Osteoblast (primary cell): ENCODE data around the gene ANKFN1. TPM values are rescaled to one million over a fixed set of nuclear protein-coding genes. Genes with fewer than 3 reads are reported as not detected.

Source experiments
- DNase-seq: peaks from one replicate; pipeline ENCODE4 v3.0.0; 2011; ENCODE audit warnings: low spot score, mixed read lengths; ENCODE audit not compliant: insufficient read length; ENCODE audit errors: missing footprints
- H2AFZ ChIP-seq: 2 replicates; pipeline ENCODE4 v1.6.0; 2011; ENCODE audit warnings: mild to moderate bottlenecking, low read length
- H3K27ac ChIP-seq: 2 replicates; pipeline ENCODE4 v1.5.1; 2011; ENCODE audit warnings: mild to moderate bottlenecking, low read depth, low read length, moderate library complexity
- H3K27me3 ChIP-seq: 2 replicates; pipeline ENCODE4 v1.6.0; 2012; ENCODE audit warnings: mild to moderate bottlenecking, control low read depth, inconsistent platforms, low read length, moderate library complexity; ENCODE audit not compliant: insufficient read depth
- H3K36me3 ChIP-seq: 2 replicates; pipeline ENCODE4 v1.5.1; 2011; ENCODE audit warnings: mild to moderate bottlenecking, low read length, control low read depth, moderate library complexity; ENCODE audit not compliant: insufficient read depth
- H3K4me1 ChIP-seq: 2 replicates; pipeline ENCODE4 v1.5.1; 2011; ENCODE audit warnings: mild to moderate bottlenecking, low read length, control low read depth, moderate library complexity; ENCODE audit not compliant: insufficient read depth
- H3K4me2 ChIP-seq: 2 replicates; pipeline ENCODE4 v1.6.0; 2011; ENCODE audit warnings: mild to moderate bottlenecking, low read length; ENCODE audit not compliant: insufficient read depth
- H3K4me3 ChIP-seq: fragments of 200-600 bp; sonication (generic); 3 replicates; pipeline ENCODE4 v1.5.1; 2012; ENCODE audit warnings: mild to moderate bottlenecking, low read length, inconsistent platforms; ENCODE audit not compliant: insufficient read depth
- H3K79me2 ChIP-seq: 2 replicates; pipeline ENCODE4 v1.6.0; 2012; ENCODE audit warnings: mild to moderate bottlenecking, low read length, control low read depth, inconsistent platforms; ENCODE audit not compliant: insufficient read depth
- H3K9me3 ChIP-seq: 2 replicates; pipeline ENCODE4 v1.5.1; 2011; ENCODE audit warnings: low read depth, low read length, control low read depth
- H4K20me1 ChIP-seq: 2 replicates; pipeline ENCODE4 v1.6.0; 2012; ENCODE audit warnings: mild to moderate bottlenecking, low read length, control low read depth; ENCODE audit not compliant: insufficient read depth
- CTCF ChIP-seq: IDR thresholded peaks from 2 replicates; pipeline ENCODE4 v1.5.1; 2011; ENCODE audit warnings: mild to moderate bottlenecking, low read depth, low read length, moderate library complexity; ENCODE audit errors: extremely low read depth
- total RNA-seq: library from RNA; depleted of rRNA; stranded (reverse); fragments of >200 nt; gene quantifications from 2 replicates; pipeline ENCODE4 v1.2.3, GENCODE V29; 2012

The ANKFN1 gene
- total RNA-seq, 1 donor: 0.72 TPM

- H2AFZ ChIP-seq: no peak overlapping the region
- no peaks in the 10 kb centered on the region for H3K4me1 ChIP-seq
- no peak for DNase-seq
- TF ChIP-seq CTCF: no peak
- no peak overlapping the region for H3K4me2 ChIP-seq
- no peaks in the 10 kb centered on the region for H4K20me1 ChIP-seq
- H3K36me3 ChIP-seq: no peaks in the 10 kb centered on the region
- no peaks in the 10 kb centered on the region for H3K9me3 ChIP-seq
- H3K4me3 ChIP-seq: no peak overlapping the region
- H3K27me3 ChIP-seq: no peaks in the 10 kb centered on the region
- no peaks in the 10 kb centered on the region for H3K79me2 ChIP-seq
- H3K27ac ChIP-seq: no peak overlapping the region
Observed at GRCh38 chr17:56481659-56482058, 328.4 kb downstream of the ANKFN1 start.

- no peaks in the 10 kb centered on the region for H3K79me2 ChIP-seq
- H4K20me1 ChIP-seq: no peaks in the 10 kb centered on the region
- no peak for DNase-seq
- H3K27ac ChIP-seq: no peak overlapping the region
- H2AFZ ChIP-seq: no peak overlapping the region
- H3K4me3 ChIP-seq: no peak overlapping the region
- no peaks in the 10 kb centered on the region for H3K4me1 ChIP-seq
- H3K9me3 ChIP-seq: no peaks in the 10 kb centered on the region
- TF ChIP-seq CTCF: no peak
- no peaks in the 10 kb centered on the region for H3K27me3 ChIP-seq
- H3K36me3 ChIP-seq: no peaks in the 10 kb centered on the region
- H3K4me2 ChIP-seq: no peak overlapping the region
Observed at GRCh38 chr17:56482229-56482628, 329.0 kb downstream of the ANKFN1 start.

GRCh38 chr17:56486732-56487131 is 333.5 kb downstream of the ANKFN1 start:
- no peak overlapping the region for H3K27ac ChIP-seq
- no peaks in the 10 kb centered on the region for H3K4me1 ChIP-seq
- no peak for TF ChIP-seq CTCF
- H3K79me2 ChIP-seq: no peaks in the 10 kb centered on the region
- H3K4me2 ChIP-seq: no peak overlapping the region
- no peaks in the 10 kb centered on the region for H3K9me3 ChIP-seq
- no peaks in the 10 kb centered on the region for H4K20me1 ChIP-seq
- no peaks in the 10 kb centered on the region for H3K27me3 ChIP-seq
- H3K36me3 ChIP-seq: no peaks in the 10 kb centered on the region
- H3K4me3 ChIP-seq: no peak overlapping the region
- no peak overlapping the region for H2AFZ ChIP-seq
- DNase-seq: no peak

- H3K27ac ChIP-seq: no peak overlapping the region
- H3K79me2 ChIP-seq: no peaks in the 10 kb centered on the region
- H4K20me1 ChIP-seq: no peaks in the 10 kb centered on the region
- no peaks in the 10 kb centered on the region for H3K9me3 ChIP-seq
- DNase-seq: no peak
- no peak overlapping the region for H3K4me2 ChIP-seq
- no peaks in the 10 kb centered on the region for H3K4me1 ChIP-seq
- H3K36me3 ChIP-seq: no peaks in the 10 kb centered on the region
- no peak for TF ChIP-seq CTCF
- H3K4me3 ChIP-seq: no peak overlapping the region
- no peak overlapping the region for H2AFZ ChIP-seq
- no peaks in the 10 kb centered on the region for H3K27me3 ChIP-seq
Observed at GRCh38 chr17:56488800-56489199, 335.5 kb downstream of the ANKFN1 start.
